ENCODE data around the gene BMF.

- TF ChIP-seq CTCF (IDR thresholded peaks at IDR 0.05) (no peak), POLR2A (IDR thresholded peaks at IDR 0.05) (no peak), POLR2AphosphoS5 (IDR thresholded peaks at IDR 0.05) (no peak)
These were observed 56.9 kb downstream of the BMF start for GRCh38 chr15:40051616-40052415.

All from breast epithelium (tissue), 3 donors.